Retinal pigment epithelial cell (primary cell): Measurements from ENCODE around the gene USH1C.

Experiments
- DNase-seq: peaks from one replicate; pipeline ENCODE4 v3.0.0-alpha.2; 2010; ENCODE audit warnings: low read depth
- H3K4me3 ChIP-seq: 2 replicates; pipeline ENCODE4 v1.5.1; 2011; ENCODE audit warnings: mild to moderate bottlenecking, low read length, control low read depth, moderate library complexity
- CTCF ChIP-seq: conservative IDR thresholded peaks from 2 replicates; pipeline ENCODE4 v1.5.1; 2011; ENCODE audit warnings: low read depth, low read length, control low read depth, inconsistent platforms

The USH1C gene

GRCh38 chr11:17449158-17449557 is 95.1 kb downstream of the USH1C start:
- no peak for DNase-seq
- no peak for TF ChIP-seq CTCF
- no peak overlapping the region for H3K4me3 ChIP-seq

GRCh38 chr11:17446482-17446881 is 97.7 kb downstream of the USH1C start:
- no peak for TF ChIP-seq CTCF
- no peak overlapping the region for H3K4me3 ChIP-seq
- DNase-seq = no peak

GRCh38 chr11:17445240-17445795 is 98.9 kb downstream of the USH1C start:
- no peak for TF ChIP-seq CTCF
- H3K4me3 ChIP-seq = no peak overlapping the region

GRCh38 chr11:17443926-17444690 is 100.1 kb downstream of the USH1C start:
- TF ChIP-seq CTCF = no peak
- no peak overlapping the region for H3K4me3 ChIP-seq
- DNase-seq = no peak

More at GRCh38 chr11:17445240-17445795, 98.9 kb downstream of the USH1C start:
- no peak for DNase-seq
